ENCODE data around the gene ZNF136. TPM values are rescaled to one million over a fixed set of nuclear protein-coding genes. Genes with fewer than 3 reads are reported as not detected.

The ZNF136 gene
- total and polyA plus RNA-seq, 2 of the 13 experiments (the other 11 are each of a cell fraction or from before 2014, with no cell fraction given), result 2.5 to 10.2 TPM

DNA sequence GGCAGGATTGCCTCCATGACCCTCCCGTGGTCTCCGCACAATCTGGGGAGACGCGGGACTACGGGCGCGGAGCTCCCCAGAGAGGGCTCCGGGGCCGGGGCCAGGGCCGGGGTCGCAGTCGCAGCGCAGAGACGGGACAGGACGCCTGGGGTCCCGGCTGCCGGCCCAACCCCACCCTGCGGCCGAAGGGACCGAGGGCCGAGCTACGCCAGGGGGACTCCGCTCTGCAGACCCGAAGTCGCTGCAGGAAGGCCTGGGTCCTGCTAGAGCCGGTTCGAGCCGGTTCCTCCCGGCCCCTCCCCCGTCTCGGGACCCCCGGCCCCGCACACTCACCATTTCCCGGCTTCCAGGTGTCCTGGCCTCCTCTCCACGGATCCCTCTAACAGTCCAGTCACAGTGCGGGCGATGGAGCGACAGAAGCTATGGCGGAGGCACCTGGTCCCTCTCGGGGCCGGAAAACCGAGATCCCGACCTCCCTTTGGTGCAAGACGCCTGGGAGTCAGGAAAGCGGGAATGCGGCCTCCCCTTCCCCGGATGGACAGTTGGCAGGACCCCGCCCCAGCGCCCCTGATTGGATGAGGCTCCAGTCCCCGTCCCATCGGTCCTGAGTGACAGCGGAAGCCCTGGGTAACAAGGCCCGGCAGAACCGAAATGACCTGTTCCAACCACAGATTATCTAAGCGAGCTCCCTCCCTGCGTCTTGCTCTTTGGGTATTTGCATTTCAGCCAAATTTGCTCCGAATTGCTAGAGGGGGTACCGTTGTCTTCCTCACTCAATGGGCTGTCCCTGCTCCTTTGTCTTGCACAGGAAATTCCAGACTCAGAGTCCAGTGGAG, 6.5 kb upstream of the ZNF136 start, which contains the start of gene ZNF625 (continued):
- TF ChIP-seq, protein P1, sequence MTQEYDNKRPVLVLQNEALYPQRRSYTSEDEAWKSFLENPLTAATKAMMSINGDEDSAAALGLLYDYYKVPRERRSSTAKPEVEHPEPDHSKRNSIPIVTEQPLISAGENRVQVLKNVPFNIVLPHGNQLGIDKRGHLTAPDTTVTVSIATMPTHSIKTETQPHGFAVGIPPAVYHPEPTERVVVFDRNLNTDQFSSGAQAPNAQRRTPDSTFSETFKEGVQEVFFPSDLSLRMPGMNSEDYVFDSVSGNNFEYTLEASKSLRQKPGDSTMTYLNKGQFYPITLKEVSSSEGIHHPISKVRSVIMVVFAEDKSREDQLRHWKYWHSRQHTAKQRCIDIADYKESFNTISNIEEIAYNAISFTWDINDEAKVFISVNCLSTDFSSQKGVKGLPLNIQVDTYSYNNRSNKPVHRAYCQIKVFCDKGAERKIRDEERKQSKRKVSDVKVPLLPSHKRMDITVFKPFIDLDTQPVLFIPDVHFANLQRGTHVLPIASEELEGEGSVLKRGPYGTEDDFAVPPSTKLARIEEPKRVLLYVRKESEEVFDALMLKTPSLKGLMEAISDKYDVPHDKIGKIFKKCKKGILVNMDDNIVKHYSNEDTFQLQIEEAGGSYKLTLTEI (CRISPR knock-in tag; conservative IDR thresholded peaks at IDR 0.05), result no peak
- TF ChIP-seq, protein P2, sequence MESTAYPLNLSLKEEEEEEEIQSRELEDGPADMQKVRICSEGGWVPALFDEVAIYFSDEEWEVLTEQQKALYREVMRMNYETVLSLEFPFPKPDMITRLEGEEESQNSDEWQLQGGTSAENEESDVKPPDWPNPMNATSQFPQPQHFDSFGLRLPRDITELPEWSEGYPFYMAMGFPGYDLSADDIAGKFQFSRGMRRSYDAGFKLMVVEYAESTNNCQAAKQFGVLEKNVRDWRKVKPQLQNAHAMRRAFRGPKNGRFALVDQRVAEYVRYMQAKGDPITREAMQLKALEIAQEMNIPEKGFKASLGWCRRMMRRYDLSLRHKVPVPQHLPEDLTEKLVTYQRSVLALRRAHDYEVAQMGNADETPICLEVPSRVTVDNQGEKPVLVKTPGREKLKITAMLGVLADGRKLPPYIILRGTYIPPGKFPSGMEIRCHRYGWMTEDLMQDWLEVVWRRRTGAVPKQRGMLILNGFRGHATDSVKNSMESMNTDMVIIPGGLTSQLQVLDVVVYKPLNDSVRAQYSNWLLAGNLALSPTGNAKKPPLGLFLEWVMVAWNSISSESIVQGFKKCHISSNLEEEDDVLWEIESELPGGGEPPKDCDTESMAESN (CRISPR knock-in tag; conservative IDR thresholded peaks at IDR 0.05), result peak; percentile 45; the same call in 1 of the 2 replicates
- TF ChIP-seq, protein P3, sequence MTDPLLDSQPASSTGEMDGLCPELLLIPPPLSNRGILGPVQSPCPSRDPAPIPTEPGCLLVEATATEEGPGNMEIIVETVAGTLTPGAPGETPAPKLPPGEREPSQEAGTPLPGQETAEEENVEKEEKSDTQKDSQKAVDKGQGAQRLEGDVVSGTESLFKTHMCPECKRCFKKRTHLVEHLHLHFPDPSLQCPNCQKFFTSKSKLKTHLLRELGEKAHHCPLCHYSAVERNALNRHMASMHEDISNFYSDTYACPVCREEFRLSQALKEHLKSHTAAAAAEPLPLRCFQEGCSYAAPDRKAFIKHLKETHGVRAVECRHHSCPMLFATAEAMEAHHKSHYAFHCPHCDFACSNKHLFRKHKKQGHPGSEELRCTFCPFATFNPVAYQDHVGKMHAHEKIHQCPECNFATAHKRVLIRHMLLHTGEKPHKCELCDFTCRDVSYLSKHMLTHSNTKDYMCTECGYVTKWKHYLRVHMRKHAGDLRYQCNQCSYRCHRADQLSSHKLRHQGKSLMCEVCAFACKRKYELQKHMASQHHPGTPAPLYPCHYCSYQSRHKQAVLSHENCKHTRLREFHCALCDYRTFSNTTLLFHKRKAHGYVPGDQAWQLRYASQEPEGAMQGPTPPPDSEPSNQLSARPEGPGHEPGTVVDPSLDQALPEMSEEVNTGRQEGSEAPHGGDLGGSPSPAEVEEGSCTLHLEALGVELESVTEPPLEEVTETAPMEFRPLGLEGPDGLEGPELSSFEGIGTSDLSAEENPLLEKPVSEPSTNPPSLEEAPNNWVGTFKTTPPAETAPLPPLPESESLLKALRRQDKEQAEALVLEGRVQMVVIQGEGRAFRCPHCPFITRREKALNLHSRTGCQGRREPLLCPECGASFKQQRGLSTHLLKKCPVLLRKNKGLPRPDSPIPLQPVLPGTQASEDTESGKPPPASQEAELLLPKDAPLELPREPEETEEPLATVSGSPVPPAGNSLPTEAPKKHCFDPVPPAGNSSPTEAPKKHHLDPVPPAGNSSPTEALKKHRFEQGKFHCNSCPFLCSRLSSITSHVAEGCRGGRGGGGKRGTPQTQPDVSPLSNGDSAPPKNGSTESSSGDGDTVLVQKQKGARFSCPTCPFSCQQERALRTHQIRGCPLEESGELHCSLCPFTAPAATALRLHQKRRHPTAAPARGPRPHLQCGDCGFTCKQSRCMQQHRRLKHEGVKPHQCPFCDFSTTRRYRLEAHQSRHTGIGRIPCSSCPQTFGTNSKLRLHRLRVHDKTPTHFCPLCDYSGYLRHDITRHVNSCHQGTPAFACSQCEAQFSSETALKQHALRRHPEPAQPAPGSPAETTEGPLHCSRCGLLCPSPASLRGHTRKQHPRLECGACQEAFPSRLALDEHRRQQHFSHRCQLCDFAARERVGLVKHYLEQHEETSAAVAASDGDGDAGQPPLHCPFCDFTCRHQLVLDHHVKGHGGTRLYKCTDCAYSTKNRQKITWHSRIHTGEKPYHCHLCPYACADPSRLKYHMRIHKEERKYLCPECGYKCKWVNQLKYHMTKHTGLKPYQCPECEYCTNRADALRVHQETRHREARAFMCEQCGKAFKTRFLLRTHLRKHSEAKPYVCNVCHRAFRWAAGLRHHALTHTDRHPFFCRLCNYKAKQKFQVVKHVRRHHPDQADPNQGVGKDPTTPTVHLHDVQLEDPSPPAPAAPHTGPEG (CRISPR knock-in tag; IDR thresholded peaks at IDR 0.05), result no peak
- TF ChIP-seq HDAC1 (CRISPR knock-in tag; IDR thresholded peaks at IDR 0.05), result peak; percentile 52; the same call in 1 of the 2 replicates
- 0 out of 2 replicates have a peak, but pooled peaks have one; percentile 35 for TF ChIP-seq ZSCAN20 (CRISPR knock-in tag; IDR thresholded peaks at IDR 0.05; ENCODE audit: borderline replicate concordance)
- TF ChIP-seq ZNF570 (CRISPR knock-in tag; IDR thresholded peaks at IDR 0.05; ENCODE audit: borderline replicate concordance), result no peak
- no peak for TF ChIP-seq NFATC3 (CRISPR knock-in tag; IDR thresholded peaks at IDR 0.05)
- TF ChIP-seq, protein P4, sequence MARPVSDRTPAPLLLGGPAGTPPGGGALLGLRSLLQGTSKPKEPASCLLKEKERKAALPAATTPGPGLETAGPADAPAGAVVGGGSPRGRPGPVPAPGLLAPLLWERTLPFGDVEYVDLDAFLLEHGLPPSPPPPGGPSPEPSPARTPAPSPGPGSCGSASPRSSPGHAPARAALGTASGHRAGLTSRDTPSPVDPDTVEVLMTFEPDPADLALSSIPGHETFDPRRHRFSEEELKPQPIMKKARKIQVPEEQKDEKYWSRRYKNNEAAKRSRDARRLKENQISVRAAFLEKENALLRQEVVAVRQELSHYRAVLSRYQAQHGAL (CRISPR knock-in tag; IDR thresholded peaks at IDR 0.05; ENCODE audit: not compliant biosample characterization), result no peak
- no peak for TF ChIP-seq RFX3 (CRISPR knock-in tag; IDR thresholded peaks at IDR 0.05)
- TF ChIP-seq SALL2 (CRISPR knock-in tag; IDR thresholded peaks at IDR 0.05), result peak; percentile 61; the same call in 1 of the 2 replicates
- TF ChIP-seq RORA (CRISPR knock-in tag; IDR thresholded peaks at IDR 0.05), result no peak
- TF ChIP-seq TEAD3 (CRISPR knock-in tag; optimal IDR thresholded peaks at IDR 0.05; ENCODE audit: borderline replicate concordance), result peak; percentile 34
- TF ChIP-seq, protein P5, sequence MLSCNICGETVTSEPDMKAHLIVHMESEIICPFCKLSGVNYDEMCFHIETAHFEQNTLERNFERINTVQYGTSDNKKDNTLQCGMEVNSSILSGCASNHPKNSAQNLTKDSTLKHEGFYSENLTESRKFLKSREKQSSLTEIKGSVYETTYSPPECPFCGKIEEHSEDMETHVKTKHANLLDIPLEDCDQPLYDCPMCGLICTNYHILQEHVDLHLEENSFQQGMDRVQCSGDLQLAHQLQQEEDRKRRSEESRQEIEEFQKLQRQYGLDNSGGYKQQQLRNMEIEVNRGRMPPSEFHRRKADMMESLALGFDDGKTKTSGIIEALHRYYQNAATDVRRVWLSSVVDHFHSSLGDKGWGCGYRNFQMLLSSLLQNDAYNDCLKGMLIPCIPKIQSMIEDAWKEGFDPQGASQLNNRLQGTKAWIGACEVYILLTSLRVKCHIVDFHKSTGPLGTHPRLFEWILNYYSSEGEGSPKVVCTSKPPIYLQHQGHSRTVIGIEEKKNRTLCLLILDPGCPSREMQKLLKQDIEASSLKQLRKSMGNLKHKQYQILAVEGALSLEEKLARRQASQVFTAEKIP (CRISPR knock-in tag; IDR thresholded peaks at IDR 0.05; ENCODE audit: borderline replicate concordance), result no peak
- TF ChIP-seq TMF1 (CRISPR knock-in tag; IDR thresholded peaks at IDR 0.05; ENCODE audit: low read depth), result 0 out of 2 replicates have a peak, but pooled peaks have one; percentile 31
- peak; percentile 52; the same call in 1 of the 2 replicates for TF ChIP-seq ZNF292 (CRISPR knock-in tag; IDR thresholded peaks at IDR 0.05; ENCODE audit: borderline replicate concordance, low read depth)

Data from HepG2 (cell line).